ENCODE data around the gene FLYWCH1.

DNA sequence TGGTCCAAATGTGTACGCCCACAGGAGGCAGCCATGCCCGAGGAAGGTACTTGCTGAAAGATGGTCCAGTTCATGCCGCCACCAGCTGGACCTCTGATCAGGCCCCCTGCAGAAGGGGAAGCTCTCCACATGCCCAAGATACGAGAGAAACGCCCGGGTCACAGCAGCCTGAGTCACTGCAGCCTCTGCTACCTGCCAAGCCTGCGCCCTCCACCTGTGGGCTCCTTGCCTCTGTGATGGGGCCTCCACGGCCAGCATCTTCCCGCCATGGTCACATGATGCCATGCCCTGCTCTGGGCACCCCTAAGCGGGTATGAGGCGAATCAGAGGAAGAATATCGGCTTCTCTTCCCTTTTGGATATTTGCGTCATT lies 38.6 kb downstream of the FLYWCH1 start:
- no peak for TF ChIP-seq EGR1 (IDR thresholded peaks at IDR 0.05; ENCODE audit: borderline replicate concordance, low read depth, low read length)
- TF ChIP-seq MAFK (IDR thresholded peaks at IDR 0.05; ENCODE audit: low read depth, low read length) = no peak
- no peak for TF ChIP-seq SIN3A (conservative IDR thresholded peaks at IDR 0.05 in 1 of 2, IDR thresholded peaks at IDR 0.05 in 1 of 2; ENCODE audit: low read depth in 1 of 2, low read length in 2 of 2)
- no peak for TF ChIP-seq POLR2A (IDR thresholded peaks at IDR 0.05; ENCODE audit: control extremely low read depth in 1 of 2, low read depth in 2 of 2, low read length in 2 of 2)
- TF ChIP-seq ASH2L (IDR thresholded peaks at IDR 0.05; ENCODE audit: low read length) = no peak
- TF ChIP-seq JUN (IDR thresholded peaks at IDR 0.05; ENCODE audit: low read depth, low read length) = no peak
- no peak for TF ChIP-seq EZH2 (IDR thresholded peaks at IDR 0.05; ENCODE audit: low read depth, low read length, severe bottlenecking)
- no peak for TF ChIP-seq CTCF (IDR thresholded peaks at IDR 0.05; ENCODE audit: control extremely low read depth in 1 of 3, insufficient read depth in 1 of 3, low read depth in 1 of 3, low read length in 3 of 3)
- no peak for TF ChIP-seq POLR2AphosphoS5 (IDR thresholded peaks at IDR 0.05; ENCODE audit: low read depth, low read length)
- no peak for TF ChIP-seq KDM5A (IDR thresholded peaks at IDR 0.05; ENCODE audit: low read length)
- no peak for TF ChIP-seq BACH1 (IDR thresholded peaks at IDR 0.05; ENCODE audit: low read length)
- no peak for TF ChIP-seq TAF1 (IDR thresholded peaks at IDR 0.05; ENCODE audit: low read depth, low read length)

Measured in H1 (cell line).